ENCODE data around the gene CD28. TPM values are rescaled to one million over a fixed set of nuclear protein-coding genes. Genes with fewer than 3 reads are reported as not detected.

CD28 gene
- polyA plus RNA-seq, 2 of the 4 experiments (the other 2 are of a cell fraction): not detected

DNA sequence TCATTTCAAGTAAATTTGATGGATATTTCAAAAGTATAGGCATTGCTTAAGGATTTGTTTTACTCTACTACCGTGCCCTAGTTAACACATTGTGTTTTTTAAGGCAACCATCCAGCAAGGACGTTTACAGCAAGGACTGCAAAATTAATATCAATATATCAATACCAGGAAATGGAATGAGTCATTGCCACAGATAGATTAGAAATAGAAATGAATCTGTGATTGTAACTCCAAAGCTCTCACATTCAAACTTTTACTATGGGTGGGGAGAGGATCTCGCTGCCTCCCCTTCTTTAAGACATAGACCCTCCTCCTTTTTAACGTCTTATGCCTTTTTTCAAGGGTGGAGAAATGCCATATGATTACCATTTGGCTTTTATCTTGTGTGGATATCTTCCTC lies 3.8 kb downstream of the CD28 start:
- CTCF ChIA-PET: interaction anchor here (1.1 kb wide), 1 partner anchor 48 kb away, joined by 3 read pairs; no protein-coding TSS in a partner anchor
- FAIRE-seq (no peak), ATAC-seq (no peak), DNase-seq (ENCODE audit: low read depth in 1 of 2, low spot score in 1 of 2) (no peak)
- Histone ChIP-seq H3K4me1 (no peaks in the 10 kb centered on the region), H3K9me3 (no peaks in the 10 kb centered on the region), H3K4me3 (no peak overlapping the region), H3K27ac (no peak overlapping the region), H3K4me2 (no peak overlapping the region)
- TF ChIP-seq, protein P1, sequence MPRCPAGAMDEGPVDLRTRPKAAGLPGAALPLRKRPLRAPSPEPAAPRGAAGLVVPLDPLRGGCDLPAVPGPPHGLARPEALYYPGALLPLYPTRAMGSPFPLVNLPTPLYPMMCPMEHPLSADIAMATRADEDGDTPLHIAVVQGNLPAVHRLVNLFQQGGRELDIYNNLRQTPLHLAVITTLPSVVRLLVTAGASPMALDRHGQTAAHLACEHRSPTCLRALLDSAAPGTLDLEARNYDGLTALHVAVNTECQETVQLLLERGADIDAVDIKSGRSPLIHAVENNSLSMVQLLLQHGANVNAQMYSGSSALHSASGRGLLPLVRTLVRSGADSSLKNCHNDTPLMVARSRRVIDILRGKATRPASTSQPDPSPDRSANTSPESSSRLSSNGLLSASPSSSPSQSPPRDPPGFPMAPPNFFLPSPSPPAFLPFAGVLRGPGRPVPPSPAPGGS (IDR thresholded peaks at IDR 0.05): no peak
- TF ChIP-seq RCOR1 (IDR thresholded peaks at IDR 0.05; ENCODE audit: low read depth, low read length) (no peak), ESRRA (IDR thresholded peaks at IDR 0.05; ENCODE audit: borderline replicate concordance, low read length) (no peak), NFE2L2 (conservative IDR thresholded peaks at IDR 0.05; ENCODE audit: low read length) (no peak), POLR2AphosphoS2 (conservative IDR thresholded peaks at IDR 0.05; ENCODE audit: low read length) (no peak)
- TF ChIP-seq, protein P2, sequence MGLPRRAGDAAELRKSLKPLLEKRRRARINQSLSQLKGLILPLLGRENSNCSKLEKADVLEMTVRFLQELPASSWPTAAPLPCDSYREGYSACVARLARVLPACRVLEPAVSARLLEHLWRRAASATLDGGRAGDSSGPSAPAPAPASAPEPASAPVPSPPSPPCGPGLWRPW (IDR thresholded peaks at IDR 0.05): no peak
- TF ChIP-seq, protein P3, sequence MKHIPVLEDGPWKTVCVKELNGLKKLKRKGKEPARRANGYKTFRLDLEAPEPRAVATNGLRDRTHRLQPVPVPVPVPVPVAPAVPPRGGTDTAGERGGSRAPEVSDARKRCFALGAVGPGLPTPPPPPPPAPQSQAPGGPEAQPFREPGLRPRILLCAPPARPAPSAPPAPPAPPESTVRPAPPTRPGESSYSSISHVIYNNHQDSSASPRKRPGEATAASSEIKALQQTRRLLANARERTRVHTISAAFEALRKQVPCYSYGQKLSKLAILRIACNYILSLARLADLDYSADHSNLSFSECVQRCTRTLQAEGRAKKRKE (CRISPR knock-in tag; IDR thresholded peaks at IDR 0.05; ENCODE audit: low read depth): no peak
- POLR2A ChIA-PET: no interaction called here
- WGBS (ENCODE audit: missing lambda C conversion rate): 24% methylated on average over 4 of the region's 4 CpGs

DNA sequence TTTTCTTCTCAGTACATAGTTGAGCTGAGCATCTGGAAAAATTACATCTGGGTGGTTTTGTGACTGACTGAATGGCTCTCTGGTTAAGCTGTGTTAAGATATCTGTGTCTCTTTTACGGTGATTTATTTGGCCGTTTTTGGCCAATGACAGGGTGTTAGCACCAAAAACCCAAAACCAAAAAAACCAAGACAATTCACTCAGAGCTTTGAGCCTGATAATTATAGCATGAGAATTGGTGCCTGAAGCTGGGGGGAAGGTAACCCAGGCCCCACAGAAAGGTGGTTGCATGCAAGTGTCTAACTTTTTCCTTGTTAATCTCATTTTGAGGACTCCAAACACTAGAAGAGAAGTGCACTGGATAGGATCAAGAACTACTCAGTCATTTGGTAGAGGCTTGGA lies 4.5 kb downstream of the CD28 start:
- H3K4me3 ChIP-seq: no peak overlapping the region
- FAIRE-seq (no peak), DNase-seq (ENCODE audit: low read depth in 1 of 2, low spot score in 1 of 2) (no peak), ATAC-seq (no peak)
- TF ChIP-seq, protein P4, sequence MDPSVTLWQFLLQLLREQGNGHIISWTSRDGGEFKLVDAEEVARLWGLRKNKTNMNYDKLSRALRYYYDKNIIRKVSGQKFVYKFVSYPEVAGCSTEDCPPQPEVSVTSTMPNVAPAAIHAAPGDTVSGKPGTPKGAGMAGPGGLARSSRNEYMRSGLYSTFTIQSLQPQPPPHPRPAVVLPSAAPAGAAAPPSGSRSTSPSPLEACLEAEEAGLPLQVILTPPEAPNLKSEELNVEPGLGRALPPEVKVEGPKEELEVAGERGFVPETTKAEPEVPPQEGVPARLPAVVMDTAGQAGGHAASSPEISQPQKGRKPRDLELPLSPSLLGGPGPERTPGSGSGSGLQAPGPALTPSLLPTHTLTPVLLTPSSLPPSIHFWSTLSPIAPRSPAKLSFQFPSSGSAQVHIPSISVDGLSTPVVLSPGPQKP (IDR thresholded peaks at IDR 0.05; ENCODE audit: low read depth, low read length): no peak
- TF ChIP-seq CBX8 (IDR thresholded peaks at IDR 0.05) (no peak), CEBPB (IDR thresholded peaks at IDR 0.05) (no peak), CBX2 (IDR thresholded peaks at IDR 0.05; ENCODE audit: borderline replicate concordance, low read depth) (no peak), ZSCAN20 (CRISPR knock-in tag; IDR thresholded peaks at IDR 0.05) (no peak), POLR2A (IDR thresholded peaks at IDR 0.05; ENCODE audit: low read length) (no peak), BHLHE40 (IDR thresholded peaks at IDR 0.05; ENCODE audit: low read depth, low read length) (no peak), MAFK (IDR thresholded peaks at IDR 0.05; ENCODE audit: partially characterized antibody) (no peak), EHF (CRISPR knock-in tag; IDR thresholded peaks at IDR 0.05) (no peak), RFX5 (IDR thresholded peaks at IDR 0.05) (no peak), RCOR1 (IDR thresholded peaks at IDR 0.05; ENCODE audit: low read depth, low read length) (no peak)
- TF ChIP-seq, protein P5, sequence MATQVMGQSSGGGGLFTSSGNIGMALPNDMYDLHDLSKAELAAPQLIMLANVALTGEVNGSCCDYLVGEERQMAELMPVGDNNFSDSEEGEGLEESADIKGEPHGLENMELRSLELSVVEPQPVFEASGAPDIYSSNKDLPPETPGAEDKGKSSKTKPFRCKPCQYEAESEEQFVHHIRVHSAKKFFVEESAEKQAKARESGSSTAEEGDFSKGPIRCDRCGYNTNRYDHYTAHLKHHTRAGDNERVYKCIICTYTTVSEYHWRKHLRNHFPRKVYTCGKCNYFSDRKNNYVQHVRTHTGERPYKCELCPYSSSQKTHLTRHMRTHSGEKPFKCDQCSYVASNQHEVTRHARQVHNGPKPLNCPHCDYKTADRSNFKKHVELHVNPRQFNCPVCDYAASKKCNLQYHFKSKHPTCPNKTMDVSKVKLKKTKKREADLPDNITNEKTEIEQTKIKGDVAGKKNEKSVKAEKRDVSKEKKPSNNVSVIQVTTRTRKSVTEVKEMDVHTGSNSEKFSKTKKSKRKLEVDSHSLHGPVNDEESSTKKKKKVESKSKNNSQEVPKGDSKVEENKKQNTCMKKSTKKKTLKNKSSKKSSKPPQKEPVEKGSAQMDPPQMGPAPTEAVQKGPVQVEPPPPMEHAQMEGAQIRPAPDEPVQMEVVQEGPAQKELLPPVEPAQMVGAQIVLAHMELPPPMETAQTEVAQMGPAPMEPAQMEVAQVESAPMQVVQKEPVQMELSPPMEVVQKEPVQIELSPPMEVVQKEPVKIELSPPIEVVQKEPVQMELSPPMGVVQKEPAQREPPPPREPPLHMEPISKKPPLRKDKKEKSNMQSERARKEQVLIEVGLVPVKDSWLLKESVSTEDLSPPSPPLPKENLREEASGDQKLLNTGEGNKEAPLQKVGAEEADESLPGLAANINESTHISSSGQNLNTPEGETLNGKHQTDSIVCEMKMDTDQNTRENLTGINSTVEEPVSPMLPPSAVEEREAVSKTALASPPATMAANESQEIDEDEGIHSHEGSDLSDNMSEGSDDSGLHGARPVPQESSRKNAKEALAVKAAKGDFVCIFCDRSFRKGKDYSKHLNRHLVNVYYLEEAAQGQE (IDR thresholded peaks at IDR 0.05): no peak
- 36% methylated on average over 2 of the region's 2 CpGs for WGBS (ENCODE audit: missing lambda C conversion rate)
- ChIA-PET POLR2A (no interaction called here), CTCF (interaction anchor here (1.1 kb wide), 1 partner anchor 47 kb away, joined by 3 read pairs; no protein-coding TSS in a partner anchor)
- H3K4me2 ChIP-seq: no peak overlapping the region
- no peaks in the 10 kb centered on the region for H3K9me3 ChIP-seq
- H3K27ac ChIP-seq: no peak overlapping the region
- no peaks in the 10 kb centered on the region for H3K4me1 ChIP-seq
